Cardiac fibroblast (primary cell): Measurements from ENCODE around the gene SDK1.

ENCODE experiments used
- DNase-seq, 2 donors: peaks; one replicate each; pipeline versions ENCODE4 v3.0.0 to v3.0.0-alpha.2; 2010; ENCODE audit warnings: low read depth in 2 of 2
- H3K4me3 ChIP-seq, 2 donors: replicated peaks in 1 of 2; 1 replicate in 1 of 2; 2 replicates in 1 of 2; pipeline ENCODE4 v1.5.1; 2011; ENCODE audit warnings: low read depth in 2 of 2, low read length in 2 of 2, mild to moderate bottlenecking in 2 of 2, moderate library complexity in 1 of 2
- TF ChIP-seq, protein P1 (sequence below): IDR thresholded peaks from one replicate; pipeline ENCODE4 v1.5.1; 2011; ENCODE audit warnings: low read depth, mild to moderate bottlenecking, low read length, inconsistent platforms

The SDK1 gene

DNA sequence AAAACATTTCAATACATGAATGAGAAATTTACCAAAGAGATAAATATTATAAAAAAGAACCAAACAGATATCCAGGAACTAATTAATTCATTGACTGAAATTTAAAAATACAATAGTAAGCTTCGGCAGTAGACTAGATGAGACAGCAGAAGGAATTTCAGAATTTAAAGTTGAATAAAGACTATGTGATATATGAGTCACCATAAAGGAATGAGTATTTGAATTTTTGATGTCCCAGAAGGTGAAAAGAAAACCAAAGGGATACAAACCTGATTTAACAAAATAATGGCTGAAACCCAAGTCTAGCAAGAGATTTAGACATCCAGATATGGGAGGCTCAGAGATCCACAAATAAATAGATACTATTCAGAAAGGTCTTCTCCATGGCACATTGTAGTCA lies 757.1 kb downstream of the SDK1 start:
- TF ChIP-seq, protein P1, sequence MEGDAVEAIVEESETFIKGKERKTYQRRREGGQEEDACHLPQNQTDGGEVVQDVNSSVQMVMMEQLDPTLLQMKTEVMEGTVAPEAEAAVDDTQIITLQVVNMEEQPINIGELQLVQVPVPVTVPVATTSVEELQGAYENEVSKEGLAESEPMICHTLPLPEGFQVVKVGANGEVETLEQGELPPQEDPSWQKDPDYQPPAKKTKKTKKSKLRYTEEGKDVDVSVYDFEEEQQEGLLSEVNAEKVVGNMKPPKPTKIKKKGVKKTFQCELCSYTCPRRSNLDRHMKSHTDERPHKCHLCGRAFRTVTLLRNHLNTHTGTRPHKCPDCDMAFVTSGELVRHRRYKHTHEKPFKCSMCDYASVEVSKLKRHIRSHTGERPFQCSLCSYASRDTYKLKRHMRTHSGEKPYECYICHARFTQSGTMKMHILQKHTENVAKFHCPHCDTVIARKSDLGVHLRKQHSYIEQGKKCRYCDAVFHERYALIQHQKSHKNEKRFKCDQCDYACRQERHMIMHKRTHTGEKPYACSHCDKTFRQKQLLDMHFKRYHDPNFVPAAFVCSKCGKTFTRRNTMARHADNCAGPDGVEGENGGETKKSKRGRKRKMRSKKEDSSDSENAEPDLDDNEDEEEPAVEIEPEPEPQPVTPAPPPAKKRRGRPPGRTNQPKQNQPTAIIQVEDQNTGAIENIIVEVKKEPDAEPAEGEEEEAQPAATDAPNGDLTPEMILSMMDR: no peak
- no peak overlapping the region for H3K4me3 ChIP-seq
- peak in 1 of 2 donors; percentile 32 for DNase-seq

DNA sequence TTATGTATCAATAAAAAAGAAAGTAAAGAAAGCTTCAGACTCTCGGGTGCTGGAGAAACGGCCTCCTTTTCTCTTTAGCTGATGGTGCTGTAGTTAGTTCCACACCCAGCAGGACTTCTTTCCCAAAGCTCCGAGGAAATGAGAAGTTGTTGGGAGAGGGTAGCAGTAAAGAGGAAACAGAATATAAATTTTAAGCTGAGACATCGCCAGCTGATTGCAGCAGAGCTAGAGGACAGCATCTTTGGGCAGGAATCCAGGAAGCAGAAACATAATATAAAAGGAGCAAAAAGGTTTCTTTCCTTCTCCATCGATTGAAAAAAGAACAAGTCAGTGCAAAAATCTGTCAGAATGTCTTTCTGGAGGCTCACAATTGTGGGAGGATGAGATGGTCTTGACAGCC lies 764.1 kb downstream of the SDK1 start:
- no peak overlapping the region for H3K4me3 ChIP-seq
- DNase-seq: no peak
- TF ChIP-seq, protein P1: no peak

DNA sequence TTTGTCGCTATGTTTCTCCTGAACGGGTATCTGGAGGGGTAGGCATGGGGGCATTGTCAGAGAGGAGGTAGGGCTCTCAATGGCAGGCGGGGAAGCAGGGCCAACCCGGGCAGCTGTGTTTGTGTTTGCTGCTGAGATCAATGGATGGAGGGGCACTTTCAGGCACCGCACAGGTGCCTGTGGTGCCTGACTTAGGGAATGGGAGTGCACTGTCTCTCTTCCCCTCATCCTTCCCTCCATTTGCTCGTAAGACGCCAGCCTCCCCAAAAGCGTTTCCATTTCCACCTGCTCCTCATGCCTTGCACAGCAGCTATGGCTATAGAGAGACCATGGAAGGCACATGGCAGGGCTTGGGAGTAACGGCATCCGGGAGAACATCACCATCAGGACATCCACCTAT lies 765.2 kb downstream of the SDK1 start:
- TF ChIP-seq, protein P1: no peak
- no peak for DNase-seq
- no peak overlapping the region for H3K4me3 ChIP-seq

DNA sequence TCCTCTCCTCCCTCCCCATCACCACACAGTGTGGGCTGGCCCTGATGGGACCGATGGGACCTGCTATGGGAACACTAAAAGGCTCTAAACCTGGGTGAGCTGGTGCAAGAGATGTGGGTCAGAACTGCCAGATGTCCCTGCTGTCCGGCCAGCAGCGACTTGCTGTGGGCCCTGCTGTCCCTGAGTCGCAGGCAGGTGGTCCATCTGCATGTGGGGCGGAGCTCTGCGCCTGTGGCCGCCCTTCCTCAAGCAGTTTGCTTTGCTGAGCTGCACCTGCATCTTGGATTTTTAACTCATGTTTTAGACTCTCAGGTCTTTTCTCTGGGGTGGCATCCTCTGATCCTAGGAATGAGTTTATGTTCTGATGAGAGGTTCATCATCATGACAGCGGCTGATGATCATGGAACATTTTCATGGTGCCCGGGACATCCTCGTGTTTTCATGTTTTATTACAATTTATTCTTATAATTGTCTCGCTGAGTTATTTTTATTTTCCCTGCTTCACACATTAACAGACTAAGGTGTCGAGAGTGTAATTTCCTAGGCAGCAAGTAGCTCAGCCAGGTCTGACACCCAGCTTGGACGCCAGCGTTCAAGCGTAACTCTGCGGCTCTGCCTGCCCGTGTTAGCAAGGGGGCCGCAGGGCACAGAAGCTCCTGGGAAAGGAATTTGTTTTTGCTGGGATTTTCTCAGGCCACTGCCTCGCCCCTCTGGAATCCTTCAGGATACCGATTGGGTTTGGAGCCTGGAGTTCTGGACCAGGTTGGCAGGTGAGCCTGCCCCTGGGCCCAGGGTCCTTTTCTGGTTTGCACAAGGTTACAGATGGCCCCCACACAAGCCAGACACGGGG lies 765.8 kb downstream of the SDK1 start:
- TF ChIP-seq, protein P1: no peak
- DNase-seq: no peak
- H3K4me3 ChIP-seq: no peak overlapping the region

DNA sequence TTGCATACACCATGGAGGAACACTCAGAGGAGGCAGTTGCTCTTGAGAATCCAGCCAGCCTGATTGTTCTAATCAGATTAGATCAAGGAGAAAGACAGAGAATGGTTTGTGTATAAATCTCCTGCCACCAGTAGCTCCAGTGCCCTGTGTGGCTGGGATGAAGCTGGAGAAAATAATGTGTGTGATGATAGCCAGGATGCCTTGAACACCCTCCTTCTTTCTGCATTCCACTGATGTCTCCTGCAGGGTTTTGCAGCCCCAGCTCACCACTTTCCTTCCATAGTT lies 766.4 kb downstream of the SDK1 start:
- no peak overlapping the region for H3K4me3 ChIP-seq
- DNase-seq: no peak
- TF ChIP-seq, protein P1: no peak

DNA sequence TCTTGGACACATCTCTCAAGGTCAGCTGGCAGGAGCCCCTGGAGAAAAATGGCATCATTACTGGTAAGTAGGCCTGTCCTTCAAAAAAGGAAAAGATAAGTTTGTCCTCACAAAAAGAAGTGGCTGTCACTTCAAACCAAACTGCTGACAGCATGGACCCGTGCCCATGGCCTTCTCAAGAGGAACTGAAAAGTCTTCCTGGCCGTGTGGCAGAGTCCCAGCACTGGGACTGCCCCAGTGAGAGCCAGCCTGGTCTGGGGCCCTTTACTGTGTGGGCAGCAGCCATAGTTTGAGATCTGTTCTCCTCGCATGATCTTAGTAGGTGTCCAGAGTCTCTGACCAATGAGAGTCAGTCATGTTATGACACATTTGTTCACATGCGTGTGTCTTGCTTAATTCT lies 766.8 kb downstream of the SDK1 start:
- no peak for DNase-seq
- TF ChIP-seq, protein P1: no peak
- no peak overlapping the region for H3K4me3 ChIP-seq

DNA sequence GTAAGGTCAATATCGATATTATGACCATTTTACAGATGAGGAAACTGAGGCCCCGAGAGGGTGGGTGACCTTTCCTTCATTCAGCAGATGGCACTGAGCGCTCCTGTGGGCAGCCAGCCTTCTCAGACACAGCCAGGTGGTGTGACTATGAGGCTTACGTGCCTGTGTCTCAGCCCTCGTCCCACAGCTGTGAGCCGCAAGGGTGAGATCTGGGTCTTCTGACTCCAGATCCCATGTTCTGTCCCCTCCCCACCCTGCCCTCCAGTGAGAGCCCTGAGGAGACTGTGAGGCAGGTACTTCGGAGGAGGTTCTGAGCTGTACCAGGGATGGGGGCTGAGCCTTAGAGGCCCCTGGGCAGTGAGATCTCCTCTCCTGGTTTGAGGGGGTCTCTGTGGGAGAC lies 767.2 kb downstream of the SDK1 start:
- TF ChIP-seq, protein P1: no peak
- DNase-seq: no peak
- no peak overlapping the region for H3K4me3 ChIP-seq
